Measurements from ENCODE around the gene TCFL5. TPM values are rescaled to one million over a fixed set of nuclear protein-coding genes. Genes with fewer than 3 reads are reported as not detected.

TCFL5 gene
- total RNA-seq, 1 experiment from 2014 or later, result 29.3 TPM

GRCh38 chr20:62882426-62882825 lies 20.8 kb upstream of the TCFL5 start:
- H3K36me3 ChIP-seq (ENCODE audit: low read depth), result 0 out of 2 replicates have a peak, but pooled peaks cover 9% of the 10 kb centered on the region
- H3K27me3 ChIP-seq (ENCODE audit: insufficient read depth, low read depth), result no peaks in the 10 kb centered on the region
- no peaks in the 10 kb centered on the region for H3K9me2 ChIP-seq (ENCODE audit: insufficient read depth)
- no peaks in the 10 kb centered on the region for H3K79me2 ChIP-seq (ENCODE audit: low read depth)
- H3K4me2 ChIP-seq, result no peak overlapping the region
- no peaks in the 10 kb centered on the region for H3K4me1 ChIP-seq (replicated peaks; ENCODE audit: insufficient read depth)
- ChIA-PET POLR2A (ENCODE audit: unreplicated experiment) (no interaction called here), CTCF (interaction anchor here (0.5 kb wide), 1 partner anchor 441 kb away, joined by 3 read pairs; no protein-coding TSS in a partner anchor)
- no peak overlapping the region for H3K27ac ChIP-seq
- TF ChIP-seq CTCF (conservative IDR thresholded peaks at IDR 0.05), result no peak
- no peak for TF ChIP-seq EZH2 (IDR thresholded peaks at IDR 0.05; ENCODE audit: low read depth)
- intact Hi-C loops (cut with micrococcal nuclease; ENCODE audit: unreplicated experiment), result no loop called here
- H2AFZ ChIP-seq, result no peak overlapping the region
- H4K20me1 ChIP-seq (ENCODE audit: insufficient read depth), result peaks cover 3% of the 10 kb centered on the region; the same call in 1 of the 2 replicates
- DNase-seq, result no peak
- H3K9me3 ChIP-seq (ENCODE audit: insufficient read depth, low read depth), result no peaks in the 10 kb centered on the region
- peaks cover 33% of the 10 kb centered on the region for H3F3A ChIP-seq (ENCODE audit: insufficient read depth, low read depth)
- H3K4me3 ChIP-seq, result no peak overlapping the region
- BruUV-seq (replicated peaks), result no TSS peak

- POLR2A ChIA-PET (ENCODE audit: unreplicated experiment), result no interaction called here
- H3K27me3 ChIP-seq (ENCODE audit: insufficient read depth, low read depth), result no peaks in the 10 kb centered on the region
- DNase-seq, result no peak
Observed at GRCh38 chr20:62881662-62882395, 20.2 kb upstream of the TCFL5 start.

More at GRCh38 chr20:62881662-62882395, 20.2 kb upstream of the TCFL5 start:
- Histone ChIP-seq H3K9me3 (ENCODE audit: insufficient read depth, low read depth) (no peaks in the 10 kb centered on the region), H3K4me1 (replicated peaks; ENCODE audit: insufficient read depth) (no peaks in the 10 kb centered on the region), H3K36me3 (ENCODE audit: low read depth) (0 out of 2 replicates have a peak, but pooled peaks cover 3% of the 10 kb centered on the region), H3K27ac (no peak overlapping the region), H3K79me2 (ENCODE audit: low read depth) (no peaks in the 10 kb centered on the region), H3K9me2 (ENCODE audit: insufficient read depth) (no peaks in the 10 kb centered on the region), H3K4me2 (no peak overlapping the region), H3F3A (ENCODE audit: insufficient read depth, low read depth) (peaks cover 29% of the 10 kb centered on the region), H2AFZ (no peak overlapping the region), H4K20me1 (ENCODE audit: insufficient read depth) (no peaks in the 10 kb centered on the region; the same call in 1 of the 2 replicates), H3K4me3 (no peak overlapping the region)
- intact Hi-C loops (cut with micrococcal nuclease; ENCODE audit: unreplicated experiment), result no loop called here
- CTCF ChIA-PET, result interaction anchor here (0.5 kb wide), 1 partner anchor 441 kb away, joined by 3 read pairs; no protein-coding TSS in a partner anchor
- no peak for TF ChIP-seq EZH2 (IDR thresholded peaks at IDR 0.05; ENCODE audit: low read depth)
- no peak for TF ChIP-seq CTCF (conservative IDR thresholded peaks at IDR 0.05)
- BruUV-seq (replicated peaks), result no TSS peak
